Activated naive CD8-positive, alpha-beta T cell treated with anti-CD3 and anti-CD28 coated beads for 36 hours (primary cell): ENCODE data around the gene TMOD3. TPM values are rescaled to one million over a fixed set of nuclear protein-coding genes. Genes with fewer than 3 reads are reported as not detected.

ENCODE experiments used
- DNase-seq: peaks from one replicate; pipeline ENCODE4 v3.0.0; 2021
- H3K27ac Mint-ChIP-seq: one replicate; pipeline ENCODE4 v1.8.0; 2022; ENCODE audit warnings: mild to moderate bottlenecking, moderate library complexity, mixed read lengths
- H3K27me3 Mint-ChIP-seq: one replicate; pipeline ENCODE4 v1.8.0; 2022; ENCODE audit warnings: mild to moderate bottlenecking, mixed read lengths
- H3K36me3 Mint-ChIP-seq: one replicate; pipeline ENCODE4 v1.8.0; 2021; ENCODE audit warnings: mild to moderate bottlenecking, mixed read lengths
- H3K4me1 Mint-ChIP-seq: one replicate; pipeline ENCODE4 v1.8.0; 2021; ENCODE audit warnings: mixed read lengths
- H3K4me3 Mint-ChIP-seq: one replicate; pipeline ENCODE4 v1.8.0; 2022; ENCODE audit warnings: mild to moderate bottlenecking, moderate library complexity, mixed read lengths
- H3K9me3 Mint-ChIP-seq: one replicate; pipeline ENCODE4 v1.8.0; 2022; ENCODE audit warnings: mixed read lengths
- total RNA-seq, 2 experiments: library from RNA; stranded (reverse); gene quantifications; one replicate each; pipeline ENCODE4 v1.2.3, GENCODE V29; 2021

Gene TMOD3
- total RNA-seq, 2 experiments from 2014 or later: 45.9 to 48.9 TPM

GRCh38 chr15:51842852-51843737 lies 13.6 kb downstream of the TMOD3 start:
- Mint-ChIP-seq H3K4me1 (peaks cover 67% of the 10 kb centered on the region), H3K36me3 (peaks cover 4% of the 10 kb centered on the region), H3K4me3 (no peak overlapping the region), H3K27me3 (no peaks in the 10 kb centered on the region), H3K27ac (no peak overlapping the region), H3K9me3 (no peaks in the 10 kb centered on the region)
- DNase-seq: no peak

- peak overlapping the region; percentile 10 for H3K27ac Mint-ChIP-seq
- H3K4me1 Mint-ChIP-seq: peaks cover 65% of the 10 kb centered on the region
- H3K36me3 Mint-ChIP-seq: peaks cover 4% of the 10 kb centered on the region
- H3K9me3 Mint-ChIP-seq: no peaks in the 10 kb centered on the region
- no peak overlapping the region for H3K4me3 Mint-ChIP-seq
- no peaks in the 10 kb centered on the region for H3K27me3 Mint-ChIP-seq
- no peak for DNase-seq
These were observed 15.4 kb downstream of the TMOD3 start for GRCh38 chr15:51844747-51845426.

- H3K4me1 Mint-ChIP-seq: peaks cover 60% of the 10 kb centered on the region
These were observed 16.6 kb downstream of the TMOD3 start for GRCh38 chr15:51846066-51846462.

GRCh38 chr15:51846463-51847230 lies 17.2 kb downstream of the TMOD3 start:
- H3K4me3 Mint-ChIP-seq: peak overlapping the region; percentile 38
- no peak for DNase-seq
- H3K4me1 Mint-ChIP-seq: peaks cover 56% of the 10 kb centered on the region
- H3K27me3 Mint-ChIP-seq: no peaks in the 10 kb centered on the region
- H3K27ac Mint-ChIP-seq: peak overlapping the region; percentile 62
- peaks cover 4% of the 10 kb centered on the region for H3K36me3 Mint-ChIP-seq
- H3K9me3 Mint-ChIP-seq: no peaks in the 10 kb centered on the region

More at GRCh38 chr15:51846066-51846462, 16.6 kb downstream of the TMOD3 start:
- Mint-ChIP-seq H3K27ac (peak overlapping the region; percentile 62), H3K9me3 (no peaks in the 10 kb centered on the region), H3K36me3 (peaks cover 4% of the 10 kb centered on the region), H3K4me3 (no peak overlapping the region), H3K27me3 (no peaks in the 10 kb centered on the region)
- no peak for DNase-seq

GRCh38 chr15:51848811-51849210 lies 19.4 kb downstream of the TMOD3 start:
- Mint-ChIP-seq H3K9me3 (no peaks in the 10 kb centered on the region), H3K4me3 (no peak overlapping the region), H3K27me3 (no peaks in the 10 kb centered on the region), H3K27ac (no peak overlapping the region), H3K4me1 (peaks cover 54% of the 10 kb centered on the region), H3K36me3 (peaks cover 7% of the 10 kb centered on the region)
- DNase-seq: no peak

- no peak for DNase-seq
- Mint-ChIP-seq H3K4me3 (no peak overlapping the region), H3K36me3 (peaks cover 7% of the 10 kb centered on the region), H3K4me1 (peaks cover 50% of the 10 kb centered on the region), H3K9me3 (no peaks in the 10 kb centered on the region), H3K27me3 (no peaks in the 10 kb centered on the region), H3K27ac (no peak overlapping the region)
These were observed 20.4 kb downstream of the TMOD3 start for GRCh38 chr15:51849860-51850259.

- Mint-ChIP-seq H3K4me1 (peaks cover 33% of the 10 kb centered on the region), H3K9me3 (no peaks in the 10 kb centered on the region), H3K36me3 (peaks cover 8% of the 10 kb centered on the region), H3K27me3 (no peaks in the 10 kb centered on the region), H3K27ac (no peak overlapping the region), H3K4me3 (no peak overlapping the region)
- no peak for DNase-seq
These were observed 24.5 kb downstream of the TMOD3 start for GRCh38 chr15:51853998-51854397.

- Mint-ChIP-seq H3K4me1 (peaks cover 36% of the 10 kb centered on the region), H3K4me3 (no peak overlapping the region), H3K36me3 (peaks cover 17% of the 10 kb centered on the region), H3K27ac (no peak overlapping the region), H3K27me3 (no peaks in the 10 kb centered on the region), H3K9me3 (no peaks in the 10 kb centered on the region)
- DNase-seq: no peak
These were observed 26.2 kb downstream of the TMOD3 start for GRCh38 chr15:51855612-51856011.

- Mint-ChIP-seq H3K9me3 (no peaks in the 10 kb centered on the region), H3K36me3 (peaks cover 22% of the 10 kb centered on the region), H3K27me3 (no peaks in the 10 kb centered on the region), H3K4me3 (no peak overlapping the region), H3K4me1 (peaks cover 40% of the 10 kb centered on the region), H3K27ac (no peak overlapping the region)
- DNase-seq: no peak
These were observed 27.4 kb downstream of the TMOD3 start for GRCh38 chr15:51856714-51857380.

- H3K27ac Mint-ChIP-seq: peak overlapping the region; percentile 66
- H3K4me3 Mint-ChIP-seq: peak overlapping the region; percentile 44
- peaks cover 39% of the 10 kb centered on the region for H3K36me3 Mint-ChIP-seq
- DNase-seq: peak; percentile 61
- no peaks in the 10 kb centered on the region for H3K27me3 Mint-ChIP-seq
- H3K4me1 Mint-ChIP-seq: peaks cover 50% of the 10 kb centered on the region
- H3K9me3 Mint-ChIP-seq: no peaks in the 10 kb centered on the region
These were observed 32.3 kb downstream of the TMOD3 start for GRCh38 chr15:51861557-51862359.

- Mint-ChIP-seq H3K27ac (peak overlapping the region; percentile 54), H3K36me3 (peaks cover 43% of the 10 kb centered on the region), H3K4me1 (peaks cover 46% of the 10 kb centered on the region), H3K27me3 (no peaks in the 10 kb centered on the region), H3K9me3 (no peaks in the 10 kb centered on the region), H3K4me3 (peak overlapping the region; percentile 3)
- DNase-seq: no peak
These were observed 33.7 kb downstream of the TMOD3 start for GRCh38 chr15:51863131-51863530.

GRCh38 chr15:51864408-51865056 lies 35.1 kb downstream of the TMOD3 start:
- peaks cover 46% of the 10 kb centered on the region for H3K36me3 Mint-ChIP-seq
- no peaks in the 10 kb centered on the region for H3K27me3 Mint-ChIP-seq
- H3K27ac Mint-ChIP-seq: peak overlapping the region; percentile 53
- H3K4me3 Mint-ChIP-seq: no peak overlapping the region
- H3K4me1 Mint-ChIP-seq: peaks cover 46% of the 10 kb centered on the region
- peak; percentile 39 for DNase-seq
- H3K9me3 Mint-ChIP-seq: no peaks in the 10 kb centered on the region

- Mint-ChIP-seq H3K36me3 (peaks cover 45% of the 10 kb centered on the region), H3K9me3 (no peaks in the 10 kb centered on the region), H3K27ac (peak overlapping the region; percentile 53), H3K4me3 (no peak overlapping the region), H3K4me1 (peaks cover 42% of the 10 kb centered on the region), H3K27me3 (no peaks in the 10 kb centered on the region)
- no peak for DNase-seq
These were observed 35.9 kb downstream of the TMOD3 start for GRCh38 chr15:51865317-51865716.
